CD4-positive, alpha-beta memory T cell (primary cell): ENCODE data around the gene FAM151A. TPM values are rescaled to one million over a fixed set of nuclear protein-coding genes. Genes with fewer than 3 reads are reported as not detected.
A peak's percentile ranks its signal among the peaks of the same experiment; 100 is the strongest.

Source experiments
- CTCF ChIA-PET: fragments of 350-600 bp; sonication (Branson Sonifier 250); formaldehyde crosslinking; loops from one replicate; lab custom pipeline; 2021; ENCODE audit warnings: inconsistent platforms; ENCODE audit not compliant: partially characterized antibody; lab: Charles Lee
- POLR2A ChIA-PET: fragments of 350-600 bp; sonication (Branson Sonifier 250); formaldehyde crosslinking; loops from one replicate; lab custom pipeline; 2021; ENCODE audit not compliant: partially characterized antibody; lab: Charles Lee
- DNase-seq, 5 donors: peaks; one replicate each; pipeline versions ENCODE4 v3.0.0 to v3.0.0-alpha.2; 2020 to 2022; ENCODE audit warnings: mixed read lengths in 1 of 5
- H3K27ac ChIP-seq: one replicate; pipeline ENCODE4 v1.7.0; 2013; ENCODE audit warnings: low read depth, low read length
- H3K27me3 ChIP-seq: 2 replicates; pipeline ENCODE4 v1.7.0; 2013; ENCODE audit warnings: mild to moderate bottlenecking, low read length, moderate library complexity; ENCODE audit not compliant: insufficient read depth
- H3K36me3 ChIP-seq: 2 replicates; pipeline ENCODE4 v1.7.0; 2013; ENCODE audit warnings: mild to moderate bottlenecking, low read length, moderate library complexity; ENCODE audit not compliant: insufficient read depth
- H3K4me1 ChIP-seq: 2 replicates; pipeline ENCODE4 v1.7.0; 2013; ENCODE audit warnings: mild to moderate bottlenecking, low read length, moderate library complexity; ENCODE audit not compliant: insufficient read depth
- H3K4me3 ChIP-seq, 2 donors: one replicate each; pipeline ENCODE4 v1.7.0; 2013; ENCODE audit warnings: low read length in 2 of 2, mild to moderate bottlenecking in 1 of 2
- H3K9me3 ChIP-seq, 2 donors: one replicate each; pipeline ENCODE4 v1.7.0; 2013; ENCODE audit warnings: low read length in 2 of 2, control low read depth in 1 of 2; ENCODE audit not compliant: control insufficient read depth in 1 of 2
- H3K27ac Mint-ChIP-seq, 7 donors: one replicate each; pipeline ENCODE4 v1.8.0; 2020 to 2021; ENCODE audit warnings: mixed read lengths in 7 of 7, mild to moderate bottlenecking in 6 of 7, inconsistent platforms in 3 of 7, moderate library complexity in 3 of 7
- H3K27me3 Mint-ChIP-seq, 2 donors: one replicate each; pipeline ENCODE4 v1.8.0; 2020 to 2021; ENCODE audit warnings: mixed read lengths in 2 of 2
- H3K36me3 Mint-ChIP-seq, 2 donors: one replicate each; pipeline ENCODE4 v1.8.0; 2020 to 2021; ENCODE audit warnings: mixed read lengths in 2 of 2, inconsistent platforms in 1 of 2, mild to moderate bottlenecking in 1 of 2
- H3K4me1 Mint-ChIP-seq, 4 donors: one replicate each; pipeline ENCODE4 v1.8.0; 2020 to 2021; ENCODE audit warnings: mixed read lengths in 4 of 4, mild to moderate bottlenecking in 1 of 4
- H3K4me3 Mint-ChIP-seq, 8 donors: one replicate each; pipeline ENCODE4 v1.8.0; 2020 to 2021; ENCODE audit warnings: mixed read lengths in 8 of 8, mild to moderate bottlenecking in 7 of 8, moderate library complexity in 6 of 8, inconsistent platforms in 3 of 8
- H3K9me3 Mint-ChIP-seq, 8 donors: one replicate each; pipeline ENCODE4 v1.8.0; 2020 to 2021; ENCODE audit warnings: mixed read lengths in 8 of 8, mild to moderate bottlenecking in 5 of 8, inconsistent platforms in 3 of 8, moderate library complexity in 1 of 8
- intact Hi-C: fragments of 100-400 bp; cut with micrococcal nuclease; formaldehyde crosslinking; loops from one replicate; pipeline ENCODE4 v1.15.1; 2023
- polyA plus RNA-seq, 2 donors: library from polyadenylated mRNA; unstranded; fragments of 300-500 nt; fragmentation: Illumina TruSeq; gene quantifications; one replicate each; pipeline ENCODE4 v1.2.3, GENCODE V29; 2021
- total RNA-seq, 2 experiments: library from RNA; stranded (reverse); gene quantifications; one replicate each; pipeline ENCODE4 v1.2.3, GENCODE V29; 2021

FAM151A gene
- total and polyA plus RNA-seq, 4 experiments from 2014 or later, result not detected

DNA sequence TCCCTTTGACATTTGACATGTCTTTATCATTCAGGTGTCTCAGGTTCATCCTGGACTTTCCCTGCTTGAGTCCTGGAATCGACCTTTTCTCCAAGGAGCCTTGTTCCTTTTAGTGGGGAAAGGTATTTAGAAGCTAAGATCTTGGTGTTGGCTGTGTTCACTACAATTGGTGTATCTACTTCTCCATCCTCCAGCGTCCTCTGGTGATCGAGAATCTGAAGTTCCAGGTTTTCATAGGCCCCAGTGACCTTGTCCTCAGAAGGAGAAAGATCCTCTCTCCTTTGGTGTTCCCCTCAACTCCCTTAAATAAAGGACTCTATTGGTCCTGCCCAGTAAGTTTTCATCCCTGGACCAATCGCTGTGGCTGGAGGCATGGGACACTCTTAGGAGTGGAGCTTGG lies 40.4 kb upstream of the FAM151A start:
- H3K4me1 ChIP-seq, result no peaks in the 10 kb centered on the region
- peaks cover 0 to 1% of the 10 kb centered on the region in 2 donors for H3K27me3 Mint-ChIP-seq
- DNase-seq, result no peak
- ChIA-PET POLR2A (no interaction called here), CTCF (interaction anchor here (0.7 to 1.0 kb wide), 2 partner anchors 146 to 561 kb away, joined by 3 read pairs; no protein-coding TSS in a partner anchor)
- intact Hi-C loops, result no loop called here
- H3K9me3 ChIP-seq, result no peaks in the 10 kb centered on the region
- peaks cover 0 to 9% (median 4%) of the 10 kb centered on the region in 8 donors for H3K9me3 Mint-ChIP-seq
- H3K27ac Mint-ChIP-seq, result no peak overlapping the region
- no peak overlapping the region for H3K27ac ChIP-seq
- H3K4me3 ChIP-seq, result no peak overlapping the region
- H3K36me3 ChIP-seq, result no peaks in the 10 kb centered on the region
- peaks cover 0 to 5% of the 10 kb centered on the region in 2 donors for H3K36me3 Mint-ChIP-seq
- peaks cover 0 to 1% (median 0%) of the 10 kb centered on the region in 4 donors for H3K4me1 Mint-ChIP-seq
- no peaks in the 10 kb centered on the region for H3K27me3 ChIP-seq
- H3K4me3 Mint-ChIP-seq, result no peak overlapping the region

DNA sequence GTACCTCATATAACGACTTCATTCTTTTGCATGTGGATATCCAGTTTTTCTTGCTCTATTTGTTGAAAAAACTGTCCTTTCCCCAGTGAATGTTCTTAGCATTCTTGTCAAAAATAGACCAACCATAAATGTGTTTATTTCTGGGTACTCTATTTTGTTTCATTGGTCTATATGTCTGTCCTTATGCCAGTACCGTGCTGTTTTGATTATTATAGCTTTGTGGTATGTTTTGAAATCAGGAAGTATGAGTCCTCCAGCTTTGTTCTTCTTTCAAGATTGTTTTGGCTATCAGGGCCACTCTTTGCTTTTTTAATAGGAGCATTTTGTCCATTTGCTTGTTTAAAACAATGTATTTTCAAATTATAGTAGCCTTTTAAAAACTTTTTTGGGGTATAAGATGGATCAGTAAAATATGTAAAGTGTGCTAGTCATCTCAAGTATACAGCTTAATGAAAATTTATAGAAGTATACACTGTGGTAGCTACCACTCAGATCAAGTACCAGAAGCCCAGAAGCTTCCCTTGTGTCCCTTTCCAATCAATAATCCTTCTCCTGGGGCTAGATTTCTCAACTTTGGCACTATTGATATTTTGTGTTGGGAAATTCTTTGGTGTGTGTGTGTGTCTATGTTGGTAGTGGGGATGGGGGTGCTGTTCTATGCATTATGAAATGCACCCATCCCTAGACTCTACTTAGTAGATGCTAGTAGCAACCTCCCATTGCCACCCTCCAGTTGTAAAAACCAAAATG lies 35.0 kb upstream of the FAM151A start:
- H3K4me1 ChIP-seq, result no peaks in the 10 kb centered on the region
- POLR2A ChIA-PET, result no interaction called here
- Mint-ChIP-seq H3K9me3 (peaks cover 0 to 20% (median 8%) of the 10 kb centered on the region in 8 donors), H3K4me1 (no peaks in the 10 kb centered on the region), H3K27me3 (peaks cover 0 to 1% of the 10 kb centered on the region in 2 donors), H3K27ac (no peak overlapping the region), H3K4me3 (no peak overlapping the region), H3K36me3 (peaks cover 0 to 5% of the 10 kb centered on the region in 2 donors)
- intact Hi-C loops, result no loop called here
- no peak overlapping the region for H3K4me3 ChIP-seq
- H3K27me3 ChIP-seq, result no peaks in the 10 kb centered on the region
- DNase-seq, result no peak
- peaks cover 0 to 4% of the 10 kb centered on the region in 2 donors for H3K9me3 ChIP-seq
- CTCF ChIA-PET, result no interaction called here
- H3K36me3 ChIP-seq, result no peaks in the 10 kb centered on the region
- no peak overlapping the region for H3K27ac ChIP-seq

DNA sequence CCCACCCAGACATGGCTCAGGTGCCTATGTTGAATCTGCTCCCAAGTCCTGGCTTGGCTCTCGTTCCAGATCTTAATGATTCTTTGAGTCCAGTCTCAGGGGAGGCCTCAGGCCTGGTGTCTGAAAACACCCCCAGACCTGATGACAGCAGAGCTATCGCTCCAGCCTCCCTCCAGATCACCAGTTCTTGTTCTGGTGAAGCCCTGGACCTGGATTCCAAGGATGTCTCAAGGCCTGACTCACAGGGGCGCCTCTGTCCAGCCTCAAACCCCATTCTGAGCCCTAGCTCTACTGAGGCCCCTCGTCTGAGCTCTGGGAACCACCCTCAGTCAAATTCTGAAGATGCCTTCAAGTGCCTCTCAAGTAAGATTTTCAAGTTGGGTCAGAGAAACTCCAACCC lies 29.7 kb upstream of the FAM151A start:
- ChIA-PET CTCF (no interaction called here), POLR2A (no interaction called here)
- Mint-ChIP-seq H3K27ac (no peak overlapping the region), H3K27me3 (peaks cover 7 to 12% of the 10 kb centered on the region in 2 donors), H3K9me3 (peaks cover 0 to 6% (median 3%) of the 10 kb centered on the region in 8 donors), H3K4me1 (no peaks in the 10 kb centered on the region), H3K36me3 (no peaks in the 10 kb centered on the region), H3K4me3 (no peak overlapping the region)
- Histone ChIP-seq H3K9me3 (no peaks in the 10 kb centered on the region), H3K27me3 (no peaks in the 10 kb centered on the region), H3K36me3 (no peaks in the 10 kb centered on the region), H3K4me3 (no peak overlapping the region), H3K27ac (no peak overlapping the region), H3K4me1 (no peaks in the 10 kb centered on the region)
- DNase-seq, result no peak
- intact Hi-C loops, result no loop called here

DNA sequence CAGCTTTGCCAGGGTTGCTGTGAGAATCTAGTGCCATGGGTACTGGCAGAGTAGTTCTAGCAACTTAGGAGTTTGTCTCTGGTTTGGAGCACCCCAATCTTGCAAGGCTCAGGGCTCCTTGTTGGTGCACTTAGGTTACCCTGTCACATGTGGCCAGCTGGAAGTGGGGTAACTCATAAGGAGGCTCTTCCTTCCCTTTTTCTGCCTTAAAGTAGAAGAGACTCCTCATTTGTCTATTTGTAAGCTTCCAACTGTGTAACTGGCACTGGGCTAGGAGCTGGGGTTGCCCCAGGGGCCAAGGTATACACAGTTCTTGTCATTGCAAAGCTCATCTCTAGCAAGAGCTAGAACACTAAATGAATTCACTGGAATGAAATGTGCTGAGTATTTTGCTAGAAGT lies 28.8 kb upstream of the FAM151A start:
- Histone ChIP-seq H3K27ac (no peak overlapping the region), H3K9me3 (no peaks in the 10 kb centered on the region), H3K4me1 (no peaks in the 10 kb centered on the region), H3K27me3 (no peaks in the 10 kb centered on the region), H3K4me3 (no peak overlapping the region), H3K36me3 (no peaks in the 10 kb centered on the region)
- Mint-ChIP-seq H3K36me3 (no peaks in the 10 kb centered on the region), H3K27ac (no peak overlapping the region), H3K4me1 (no peaks in the 10 kb centered on the region), H3K4me3 (no peak overlapping the region), H3K27me3 (peaks cover 8 to 12% of the 10 kb centered on the region in 2 donors), H3K9me3 (no peaks in the 10 kb centered on the region)
- intact Hi-C loops, result no loop called here
- DNase-seq, result no peak
- CTCF ChIA-PET, result no interaction called here
- POLR2A ChIA-PET, result no interaction called here

DNA sequence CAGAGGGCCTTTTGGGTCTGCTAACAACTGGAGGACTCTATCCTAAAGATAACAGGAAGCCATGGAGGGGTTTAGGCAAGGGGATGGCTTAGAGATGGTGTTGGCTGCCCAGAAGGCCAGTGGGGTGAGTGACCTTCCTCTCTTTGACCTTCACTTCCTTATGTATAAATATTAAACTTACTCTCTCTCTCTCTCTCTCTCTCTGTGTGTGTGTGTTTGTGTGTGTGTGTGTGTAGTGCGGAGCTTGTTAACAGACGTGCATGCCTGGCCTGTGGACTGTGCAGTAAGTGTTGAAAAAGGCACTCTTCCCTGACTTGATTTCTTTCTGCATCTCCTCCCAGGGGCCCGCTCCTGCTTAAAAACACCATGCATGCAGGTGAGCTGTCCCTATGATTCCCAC lies 28.3 kb upstream of the FAM151A start:
- no peak overlapping the region for H3K4me3 Mint-ChIP-seq
- no peak overlapping the region for H3K27ac Mint-ChIP-seq
- Histone ChIP-seq H3K27ac (no peak overlapping the region), H3K4me1 (no peaks in the 10 kb centered on the region), H3K36me3 (no peaks in the 10 kb centered on the region), H3K9me3 (no peaks in the 10 kb centered on the region), H3K4me3 (no peak overlapping the region), H3K27me3 (no peaks in the 10 kb centered on the region)
- intact Hi-C loops, result no loop called here
- no peaks in the 10 kb centered on the region for H3K4me1 Mint-ChIP-seq
- H3K27me3 Mint-ChIP-seq, result peaks cover 11 to 12% of the 10 kb centered on the region in 2 donors
- CTCF ChIA-PET, result no interaction called here
- H3K9me3 Mint-ChIP-seq, result no peaks in the 10 kb centered on the region
- no peaks in the 10 kb centered on the region for H3K36me3 Mint-ChIP-seq
- DNase-seq, result no peak
- POLR2A ChIA-PET, result no interaction called here

DNA sequence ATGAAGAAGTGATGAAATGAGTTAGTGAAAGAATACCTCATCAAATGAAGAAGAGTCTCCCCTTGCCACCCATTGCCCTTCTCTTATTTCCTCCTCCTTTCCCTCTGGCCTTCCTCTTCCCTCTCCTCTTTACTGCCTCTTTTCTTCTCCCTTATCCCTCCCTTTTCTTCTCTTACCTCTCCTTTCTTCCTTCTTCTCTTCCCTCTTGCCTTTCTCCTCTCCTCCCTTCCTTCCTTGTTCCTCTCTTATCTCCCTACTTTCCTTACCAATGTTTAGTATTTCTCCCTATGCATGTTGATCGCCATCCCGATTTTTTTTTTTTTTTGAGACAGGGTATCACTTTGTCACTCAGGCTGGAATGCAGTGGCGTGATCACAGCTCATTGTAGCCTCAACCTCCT lies 27.1 kb upstream of the FAM151A start:
- Mint-ChIP-seq H3K4me3 (peak overlapping the region in 1 of 8 donors; percentile 16), H3K9me3 (peaks cover 0 to 8% (median 0%) of the 10 kb centered on the region in 8 donors), H3K27me3 (peaks cover 11 to 12% of the 10 kb centered on the region in 2 donors), H3K27ac (no peak overlapping the region), H3K4me1 (no peaks in the 10 kb centered on the region), H3K36me3 (no peaks in the 10 kb centered on the region)
- ChIA-PET POLR2A (no interaction called here), CTCF (no interaction called here)
- Histone ChIP-seq H3K4me3 (no peak overlapping the region), H3K4me1 (no peaks in the 10 kb centered on the region), H3K9me3 (no peaks in the 10 kb centered on the region), H3K27ac (no peak overlapping the region), H3K27me3 (no peaks in the 10 kb centered on the region), H3K36me3 (no peaks in the 10 kb centered on the region)
- no peak for DNase-seq
- intact Hi-C loops, result no loop called here

DNA sequence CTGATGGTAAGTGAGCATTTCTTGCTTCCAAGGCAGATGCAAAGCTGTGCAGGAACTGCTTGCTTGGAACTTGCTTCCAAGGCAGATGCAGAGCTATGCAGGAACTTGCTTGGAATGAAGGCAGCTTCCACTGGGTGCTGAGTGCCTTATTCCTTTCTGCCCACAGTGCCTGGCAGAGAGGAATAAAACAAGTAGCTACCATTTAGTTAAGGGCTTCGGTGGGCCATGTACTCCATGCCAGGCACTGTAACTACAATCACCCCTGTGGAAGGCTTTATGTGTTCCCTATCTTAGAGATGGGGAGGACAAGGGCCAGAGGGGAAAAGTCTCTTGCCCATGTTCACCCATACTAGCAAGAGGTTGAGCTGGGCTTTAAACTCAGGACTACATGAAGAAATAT lies 26.6 kb upstream of the FAM151A start:
- no peak overlapping the region for H3K27ac Mint-ChIP-seq
- ChIA-PET CTCF (interaction anchor here (0.6 kb wide), 1 partner anchor 26 kb away, joined by 3 read pairs; no protein-coding TSS in a partner anchor), POLR2A (no interaction called here)
- H3K4me1 Mint-ChIP-seq, result no peaks in the 10 kb centered on the region
- no peaks in the 10 kb centered on the region for H3K36me3 Mint-ChIP-seq
- H3K4me3 Mint-ChIP-seq, result no peak overlapping the region
- Histone ChIP-seq H3K4me3 (no peak overlapping the region), H3K36me3 (no peaks in the 10 kb centered on the region), H3K9me3 (no peaks in the 10 kb centered on the region), H3K27me3 (no peaks in the 10 kb centered on the region), H3K4me1 (no peaks in the 10 kb centered on the region), H3K27ac (no peak overlapping the region)
- peaks cover 11 to 12% of the 10 kb centered on the region in 2 donors for H3K27me3 Mint-ChIP-seq
- intact Hi-C loops, result no loop called here
- no peak for DNase-seq
- H3K9me3 Mint-ChIP-seq, result peaks cover 0 to 8% (median 0%) of the 10 kb centered on the region in 8 donors
